GM21619 (cell line): ENCODE data around the gene COL11A1.
"Not testable (repeated sequence)": the region's sequence is repeated elsewhere in the genome, so short reads cannot be mapped to it uniquely, and the experiment has no call there.

Experiments
- ATAC-seq: cut with Tn5 transposase; IDR thresholded peaks from one replicate; pipeline ENCODE4 v1.9.1; 2021; ENCODE audit not compliant: unreplicated experiment

Gene COL11A1

GRCh38 chr1:102838016-102838415, 270.3 kb downstream of the COL11A1 start:
- no peak for ATAC-seq

DNA sequence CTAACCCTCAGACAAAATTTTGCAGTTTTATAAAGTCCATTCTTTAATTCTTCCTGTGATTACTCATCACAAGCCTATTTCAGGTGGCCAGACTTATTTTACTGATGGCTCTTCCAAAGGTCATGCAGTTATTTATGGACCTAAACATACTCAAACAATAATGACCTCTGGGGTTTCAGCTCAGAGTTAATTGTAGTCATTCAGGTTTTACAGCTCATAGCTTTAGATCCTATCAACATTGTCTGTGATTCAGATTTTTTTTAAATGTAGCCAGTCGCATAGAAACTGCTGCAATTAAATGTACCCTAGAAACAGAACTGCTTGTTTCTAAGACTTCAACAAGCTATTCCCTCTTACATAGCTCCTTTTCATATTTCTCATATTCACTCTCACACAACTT, 270.8 kb downstream of the COL11A1 start:
- no peak for ATAC-seq

GRCh38 chr1:102836991-102837390, 271.3 kb downstream of the COL11A1 start:
- ATAC-seq = no peak

DNA sequence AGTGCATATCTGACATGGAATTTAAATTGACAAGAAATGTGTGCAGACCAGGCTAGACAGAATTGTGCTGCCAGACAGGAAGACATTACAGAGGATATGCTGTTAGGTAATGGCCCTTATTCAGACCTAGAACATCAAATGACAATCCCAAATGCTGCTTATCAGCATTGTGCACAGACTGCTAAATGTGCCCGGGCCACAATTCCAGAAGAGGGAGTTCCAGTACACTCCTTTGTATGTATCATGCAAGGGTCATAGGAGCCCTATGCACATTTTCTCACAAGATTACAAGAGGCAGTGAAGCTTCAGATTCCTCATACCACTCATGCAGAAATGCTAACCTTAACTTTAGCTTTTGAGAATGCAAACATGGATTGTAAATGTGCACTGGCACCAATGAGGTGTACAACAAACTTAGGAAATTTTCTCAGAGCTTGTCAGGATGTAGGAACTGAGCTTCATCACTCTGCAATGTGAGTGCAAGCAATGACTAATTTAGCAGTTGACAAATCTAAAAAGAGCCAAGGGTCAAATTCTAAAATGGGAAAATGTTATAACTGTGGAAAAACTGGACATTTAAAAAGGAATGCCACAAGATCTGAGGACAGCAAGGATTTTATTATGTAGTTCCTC, 273.5 kb downstream of the COL11A1 start:
- no peak for ATAC-seq

GRCh38 chr1:102833151-102833550, 275.2 kb downstream of the COL11A1 start:
- no peak for ATAC-seq

DNA sequence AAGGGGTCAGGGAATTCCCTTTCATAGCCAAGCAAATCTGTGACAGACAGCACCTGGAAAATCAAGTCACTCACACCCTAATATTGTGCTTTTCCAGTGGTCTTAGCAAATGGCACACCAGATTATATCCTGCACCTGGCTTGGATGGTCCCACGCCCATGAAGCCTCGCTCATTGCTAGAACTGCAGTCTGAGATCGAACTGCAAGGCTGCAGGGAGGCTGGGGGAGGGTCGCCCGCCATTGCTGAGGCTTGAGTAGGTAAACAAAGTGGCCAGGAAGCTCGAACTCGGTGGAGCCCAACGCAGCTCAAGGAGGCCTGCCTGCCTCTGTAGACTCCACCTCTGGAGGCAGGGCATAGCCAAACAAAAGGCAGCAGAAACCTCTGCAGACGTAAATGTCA, 281.6 kb downstream of the COL11A1 start:
- ATAC-seq = not testable (repeated sequence)
